ENCODE measurements around the gene ENKUR.
"Not testable (repeated sequence)": the region's sequence is repeated elsewhere in the genome, so short reads cannot be mapped to it uniquely, and the experiment has no call there.

The ENKUR gene

DNA sequence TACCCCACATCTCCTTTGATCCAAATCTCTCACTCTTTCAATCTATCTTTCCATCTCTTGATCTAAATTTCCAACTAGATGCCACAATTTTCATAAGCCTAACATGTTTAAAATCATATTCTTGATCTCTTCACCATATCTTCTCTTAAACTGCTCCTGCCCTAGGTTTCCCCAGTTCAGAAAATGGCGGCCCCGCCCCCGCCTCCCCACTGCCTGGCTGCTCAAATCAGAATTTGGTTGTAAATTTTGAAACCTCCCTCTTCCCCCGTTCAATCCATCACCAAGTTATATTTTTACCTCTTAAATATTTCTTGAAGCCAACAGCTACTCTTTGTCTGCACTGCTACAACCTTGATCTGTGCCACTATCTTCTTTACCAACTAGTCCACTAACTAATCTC is 36.3 kb downstream of the ENKUR start:
- no peak for DNase-seq (ENCODE audit: low read depth in 2 of 2, low spot score in 1 of 2)

DNA sequence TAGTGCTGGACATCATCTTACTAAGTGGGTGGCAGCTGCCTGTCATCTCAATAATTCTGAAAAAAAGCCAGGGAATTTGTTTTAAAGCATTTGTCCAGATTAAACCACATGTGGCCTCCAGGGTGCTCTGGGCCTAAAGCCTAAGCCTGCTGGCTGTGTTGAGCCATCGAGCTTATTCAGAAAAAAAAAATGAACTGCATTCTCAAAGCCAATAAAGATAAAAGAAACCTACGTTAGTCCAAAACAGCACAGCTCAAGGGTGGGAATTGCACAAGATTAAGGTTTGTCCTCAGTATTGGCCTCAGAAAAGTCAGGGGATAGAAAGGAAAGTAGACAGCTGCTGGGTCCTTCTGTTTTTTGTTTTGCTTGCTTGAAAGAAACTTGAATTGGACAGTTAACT is 41.0 kb downstream of the ENKUR start:
- DNase-seq (ENCODE audit: low read depth in 2 of 2, low spot score in 1 of 2): no peak

DNA sequence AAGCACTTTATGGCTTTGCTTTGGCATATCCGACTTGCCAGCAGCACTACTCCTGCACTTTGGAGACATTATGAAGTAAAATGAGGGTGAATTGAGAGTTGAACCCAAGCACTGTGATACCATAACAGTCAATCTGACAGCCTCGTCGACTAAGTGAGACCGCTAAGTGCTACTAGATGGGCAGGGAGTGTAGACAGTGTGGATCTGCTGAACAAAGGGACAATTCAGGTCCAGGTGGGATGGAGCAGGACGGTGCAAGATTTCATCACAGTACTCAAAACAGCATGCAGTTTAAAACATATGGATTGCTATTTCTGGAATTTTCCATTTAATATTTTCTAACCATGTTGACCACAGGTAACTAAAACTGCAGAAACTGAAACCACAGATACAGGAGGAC is 42.8 kb downstream of the ENKUR start:
- no peak for DNase-seq (ENCODE audit: low read depth in 2 of 2, low spot score in 1 of 2)

- no peak for DNase-seq (ENCODE audit: low read depth in 2 of 2, low spot score in 1 of 2)
Observed at GRCh38 chr10:24971374-24971773, 44.6 kb downstream of the ENKUR start.

DNA sequence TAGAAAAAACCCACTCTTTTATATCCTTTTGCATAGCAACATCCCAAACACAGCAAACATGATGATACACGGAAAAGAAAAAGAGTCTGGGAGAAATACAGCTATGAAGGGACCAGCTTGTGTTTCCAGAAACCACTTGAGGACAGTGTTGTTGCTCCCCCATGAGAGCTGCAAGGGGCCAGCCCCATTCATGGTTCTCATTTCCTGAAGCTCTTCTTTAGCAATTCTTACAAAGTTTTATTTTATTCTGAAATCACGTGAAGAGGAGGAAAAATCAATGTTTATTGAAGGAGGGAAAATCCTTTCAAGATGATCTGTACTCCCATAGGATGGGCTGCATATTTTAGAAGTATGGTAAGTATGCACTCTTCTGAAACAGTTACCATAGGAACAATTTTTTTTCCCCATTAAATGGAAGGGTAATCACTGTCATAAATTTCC is 46.1 kb downstream of the ENKUR start:
- no peak for DNase-seq (ENCODE audit: low read depth in 2 of 2, low spot score in 1 of 2)

- DNase-seq (ENCODE audit: low read depth in 2 of 2, low spot score in 1 of 2): not testable (repeated sequence)
Observed at GRCh38 chr10:24968951-24969350, 47.0 kb downstream of the ENKUR start.

GRCh38 chr10:24968349-24968748 is 47.6 kb downstream of the ENKUR start:
- DNase-seq (ENCODE audit: low read depth in 2 of 2, low spot score in 1 of 2): no peak

DNA sequence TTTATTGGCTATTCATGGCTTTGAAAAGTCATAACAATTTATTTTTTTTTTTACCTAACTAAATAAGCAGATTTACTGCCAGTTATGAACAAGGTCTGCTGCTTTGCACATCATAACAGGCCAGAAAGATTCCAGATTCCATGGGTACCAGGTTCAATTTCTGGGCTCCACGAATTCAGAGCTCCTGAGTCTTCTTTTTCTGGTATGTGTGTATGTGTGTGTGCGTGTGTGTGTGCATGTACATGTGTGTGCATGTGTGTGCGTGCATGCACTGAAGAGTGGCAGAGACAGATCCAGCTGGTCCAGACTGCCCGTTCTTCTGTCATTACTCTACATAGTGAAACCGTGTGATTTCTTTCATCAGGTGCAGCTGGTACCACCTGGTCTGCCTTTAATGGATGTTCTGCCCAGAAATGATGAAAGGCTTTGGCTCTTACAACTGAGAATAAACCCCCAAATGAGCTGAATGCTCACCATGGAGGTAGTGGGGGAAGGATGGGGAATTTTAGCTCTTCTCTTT is 48.9 kb downstream of the ENKUR start:
- DNase-seq (ENCODE audit: low read depth in 2 of 2, low spot score in 1 of 2): no peak

DNA sequence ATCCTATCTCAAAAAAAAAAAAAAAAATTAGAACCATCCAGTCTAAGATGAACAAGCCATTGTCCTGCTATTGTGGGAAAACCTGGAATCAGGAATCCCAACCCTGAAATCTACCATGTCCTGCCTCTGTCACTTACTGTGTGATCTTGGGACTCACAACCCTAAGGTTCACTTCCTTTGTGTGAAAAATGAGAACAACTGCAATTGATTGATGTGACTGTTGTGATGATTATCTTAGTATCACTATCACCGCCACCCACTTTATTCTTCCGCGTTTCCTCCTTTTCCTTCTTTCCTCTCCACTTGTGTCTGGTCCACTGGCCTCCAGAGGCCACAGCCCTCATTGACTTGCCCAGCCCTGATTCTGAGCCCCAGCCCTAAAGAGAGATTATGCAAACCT is 50.9 kb downstream of the ENKUR start:
- DNase-seq (ENCODE audit: low read depth in 2 of 2, low spot score in 1 of 2): no peak

DNA sequence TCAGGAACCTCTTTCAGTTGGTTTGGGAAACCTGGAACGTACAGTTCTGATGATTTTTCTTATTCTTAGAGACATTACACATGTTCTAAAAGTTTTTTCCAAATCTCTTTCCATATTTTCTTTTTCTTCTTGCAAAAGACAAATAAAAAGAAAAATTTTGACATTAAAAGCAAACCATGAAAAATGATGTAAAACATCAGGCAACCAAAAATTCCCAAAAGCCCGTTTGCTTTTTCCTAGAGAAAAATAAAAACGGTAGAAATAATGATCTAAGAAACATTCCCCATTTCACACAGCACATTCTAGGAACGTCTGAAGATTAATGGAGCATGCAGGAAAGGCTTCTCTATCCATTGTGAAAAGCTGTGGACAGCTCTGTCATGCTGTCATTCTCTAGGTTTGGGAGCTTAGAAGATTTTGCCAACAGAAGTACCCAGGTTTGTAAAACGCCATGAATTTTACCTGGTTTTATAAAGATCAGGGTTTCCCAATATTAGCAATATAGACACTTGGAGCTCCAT is 52.4 kb downstream of the ENKUR start:
- DNase-seq (ENCODE audit: low read depth in 2 of 2, low spot score in 1 of 2): no peak

DNA sequence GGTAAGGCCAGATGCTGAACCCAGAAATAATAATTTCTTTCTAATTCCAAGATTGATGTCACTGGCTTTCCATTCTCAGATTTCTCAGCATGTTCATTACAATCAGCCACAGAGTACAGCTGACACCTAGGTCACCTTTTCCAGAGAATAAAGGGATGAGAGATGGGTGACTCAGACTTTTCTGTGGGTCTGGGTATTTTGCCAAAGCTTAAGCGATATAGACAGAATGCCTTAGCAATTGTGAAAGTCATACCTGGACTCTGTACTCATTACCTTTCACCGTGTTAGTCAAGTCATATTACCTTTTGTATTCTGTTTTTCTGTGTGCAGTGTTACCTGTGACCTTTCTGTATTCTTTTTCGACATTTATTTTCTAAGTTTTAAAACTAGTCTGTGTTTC is 53.0 kb downstream of the ENKUR start:
- DNase-seq (ENCODE audit: low read depth in 2 of 2, low spot score in 1 of 2): no peak

DNA sequence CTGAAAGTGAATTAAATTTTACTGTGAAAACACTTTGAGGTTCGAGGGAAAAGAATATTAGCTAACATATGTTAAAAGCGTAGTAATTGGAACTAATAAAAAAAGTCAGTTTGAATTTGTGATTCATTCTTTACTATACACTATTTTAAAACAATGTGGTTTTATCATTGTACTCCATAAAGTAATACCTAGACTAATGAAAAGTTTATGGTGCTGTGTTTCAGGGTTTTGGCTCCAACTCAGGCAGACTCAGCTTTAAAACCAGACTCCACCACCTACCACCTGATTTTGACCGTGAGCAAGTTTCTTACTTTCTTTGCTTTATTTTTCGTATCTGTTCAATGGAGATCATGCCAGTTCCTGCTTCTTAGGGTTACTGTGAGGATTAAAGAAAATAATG is 54.4 kb downstream of the ENKUR start:
- DNase-seq (ENCODE audit: low read depth in 2 of 2, low spot score in 1 of 2): no peak

DNA sequence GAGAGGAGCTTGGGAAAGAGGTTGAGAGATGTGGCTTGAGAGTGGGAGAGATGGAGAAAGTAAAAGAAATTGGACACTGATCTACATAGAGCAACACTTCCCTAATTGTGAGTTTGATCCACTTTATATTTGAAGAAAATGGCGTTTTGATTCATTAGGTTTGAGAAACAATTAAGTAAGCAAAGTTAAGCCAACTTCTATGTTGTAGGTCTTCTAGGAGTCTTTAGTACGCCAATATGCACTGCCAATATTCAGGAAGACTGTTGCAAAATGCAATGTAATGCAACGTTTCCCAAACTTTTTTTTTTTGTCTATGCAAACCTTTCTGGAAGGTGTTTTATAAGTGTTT is 56.6 kb downstream of the ENKUR start:
- no peak for DNase-seq (ENCODE audit: low read depth in 2 of 2, low spot score in 1 of 2)

DNA sequence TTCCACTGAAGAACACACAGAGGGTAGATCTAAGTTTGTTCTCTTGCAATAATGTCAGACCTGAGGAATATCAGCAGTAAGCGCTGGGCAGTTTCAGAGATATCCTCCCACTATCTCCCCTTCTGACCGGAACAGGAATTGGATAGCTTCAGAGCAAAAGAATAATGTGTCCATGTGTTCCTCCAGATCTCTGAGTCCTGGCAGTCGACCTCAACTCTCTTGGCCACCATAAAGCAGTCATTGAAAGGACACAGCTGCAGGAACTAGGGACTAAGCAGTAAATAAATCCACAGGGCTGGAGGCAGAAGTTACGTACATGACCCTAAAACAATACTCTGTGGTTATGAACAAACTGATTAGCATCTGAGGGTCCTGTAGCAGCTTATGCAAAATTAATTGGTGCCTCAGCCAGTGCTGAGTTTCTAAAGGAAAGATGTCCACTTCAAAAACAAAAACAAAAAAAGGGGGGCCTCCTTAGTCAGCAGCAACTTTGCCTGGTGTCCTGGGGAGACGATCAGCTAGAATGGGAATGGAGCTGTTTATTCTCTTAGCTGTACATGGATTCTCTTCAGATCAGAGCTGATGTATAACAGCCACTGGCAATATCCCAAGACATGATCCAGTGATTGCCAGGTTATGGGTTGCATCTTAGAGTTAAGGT is 57.1 kb downstream of the ENKUR start:
- DNase-seq (ENCODE audit: low read depth in 2 of 2, low spot score in 1 of 2): no peak

DNA sequence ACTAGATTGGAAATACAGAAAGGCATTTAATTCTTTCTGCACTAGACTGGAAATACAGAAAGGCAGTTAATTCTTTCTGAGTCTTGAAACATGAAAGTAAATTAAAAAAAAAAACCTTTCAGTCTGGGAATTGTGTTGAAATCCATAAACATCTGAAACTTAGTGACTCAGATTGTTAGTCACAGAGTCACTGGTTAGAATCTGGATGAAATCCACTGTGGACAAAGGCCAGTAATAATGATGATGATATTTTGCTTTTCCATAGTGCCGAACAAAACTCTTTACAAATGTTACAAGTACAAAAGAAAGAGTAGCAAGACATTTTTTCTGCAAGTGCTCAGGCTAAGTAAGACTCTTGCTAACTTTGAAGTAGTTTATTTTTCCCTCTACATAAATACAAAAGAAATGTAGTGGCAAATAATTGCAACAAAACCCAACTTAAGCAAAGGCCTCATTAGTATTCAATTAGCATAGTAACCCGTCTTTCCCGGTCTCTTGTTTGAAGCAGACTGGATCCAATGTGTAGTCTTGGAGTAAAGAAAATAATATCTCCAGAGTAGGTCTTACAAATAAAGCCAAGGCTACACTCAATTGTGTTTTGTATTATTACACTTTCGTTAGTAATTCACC is 57.8 kb downstream of the ENKUR start:
- DNase-seq (ENCODE audit: low read depth in 2 of 2, low spot score in 1 of 2): no peak

GRCh38 chr10:24957624-24958051 is 58.3 kb downstream of the ENKUR start:
- DNase-seq (ENCODE audit: low read depth in 2 of 2, low spot score in 1 of 2): not testable (repeated sequence)

GRCh38 chr10:24953675-24954074 is 62.3 kb downstream of the ENKUR start:
- DNase-seq (ENCODE audit: low read depth in 2 of 2, low spot score in 1 of 2): no peak

- DNase-seq (ENCODE audit: low read depth in 2 of 2, low spot score in 1 of 2): peak in 1 of 2 donors; percentile 6
Observed at GRCh38 chr10:24952707-24953645, 63.0 kb downstream of the ENKUR start.

GRCh38 chr10:24952143-24952706 is 63.7 kb downstream of the ENKUR start, which contains the start of gene PRTFDC1:
Gene PRTFDC1, minus strand, starts transcription at chr10:24952606. Its CDS starts 31 bp downstream, at chr10:24952575.
- no peak for DNase-seq (ENCODE audit: low read depth in 2 of 2, low spot score in 1 of 2)

GRCh38 chr10:24951201-24952142 is 64.5 kb downstream of the ENKUR start:
- no peak for DNase-seq (ENCODE audit: low read depth in 2 of 2, low spot score in 1 of 2)

Data from stimulated activated CD8-positive, alpha-beta memory T cell treated with anti-CD3 and anti-CD28 coated beads, Interleukin-4, amount 100 ng/mL, for 4 hours (primary cell).